Progenitor cell of endocrine pancreas (in vitro differentiated cells): ENCODE measurements around the gene HOXA1. TPM values are rescaled to one million over a fixed set of nuclear protein-coding genes. Genes with fewer than 3 reads are reported as not detected.
"Not testable (repeated sequence)": the region's sequence is repeated elsewhere in the genome, so short reads cannot be mapped to it uniquely, and the experiment has no call there.

Source experiments
- DNase-seq: peaks from one replicate; pipeline ENCODE4 v3.0.0; 2021; ENCODE audit warnings: low spot score; ENCODE audit not compliant: unreplicated experiment
- H3K27ac Mint-ChIP-seq: 2 replicates; pipeline ENCODE4 v1.8.0; 2021; ENCODE audit warnings: mild to moderate bottlenecking, moderate library complexity, mixed read lengths
- H3K27me3 Mint-ChIP-seq: 2 replicates; pipeline ENCODE4 v1.8.0; 2021; ENCODE audit warnings: mixed read lengths
- H3K36me3 Mint-ChIP-seq: 2 replicates; pipeline ENCODE4 v1.8.0; 2022; ENCODE audit warnings: mixed read lengths; ENCODE audit not compliant: insufficient read depth
- H3K4me1 Mint-ChIP-seq: 2 replicates; pipeline ENCODE4 v1.8.0; 2021; ENCODE audit warnings: low read depth, mixed read lengths
- H3K4me3 Mint-ChIP-seq: 2 replicates; pipeline ENCODE4 v1.8.0; 2021; ENCODE audit warnings: low read depth, mild to moderate bottlenecking, moderate library complexity, mixed read lengths
- H3K9me3 Mint-ChIP-seq: 2 replicates; pipeline ENCODE4 v1.8.0; 2021; ENCODE audit warnings: low read depth, mixed read lengths
- total RNA-seq: library from RNA; stranded (reverse); gene quantifications from 2 replicates; pipeline ENCODE4 v1.2.1, GENCODE V29; 2021
- TF ChIP-seq, protein P1 (sequence below): fragments of 200-600 bp; sonication (generic); IDR thresholded peaks from one replicate; pipeline ENCODE4 v1.5.0; 2021; ENCODE audit warnings: antibody characterized with exemption, mild to moderate bottlenecking; ENCODE audit not compliant: unreplicated experiment

The HOXA1 gene
- total RNA-seq, 1 donor from 2014 or later, result 31.2 TPM

DNA sequence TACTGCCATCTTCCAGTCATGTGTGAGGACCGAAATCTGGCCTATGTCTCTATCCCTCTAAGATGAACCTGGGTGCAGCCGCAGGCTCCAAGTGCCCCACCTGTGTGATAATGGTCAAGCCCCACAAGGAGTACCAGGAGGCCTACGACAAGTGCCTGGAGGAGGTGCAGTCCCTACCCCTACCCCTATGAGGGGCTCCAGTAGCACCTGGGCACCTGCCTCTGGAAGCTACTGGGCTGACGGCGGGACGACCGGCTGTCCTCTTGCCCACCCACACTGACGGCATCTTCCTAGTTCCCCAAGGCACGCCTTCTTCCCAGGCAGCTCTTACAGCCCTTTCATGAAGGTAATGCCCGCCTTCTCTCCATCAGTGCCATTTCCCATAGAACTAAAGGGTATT, 47.4 kb downstream of the HOXA1 start:
- peaks cover 2% of the 10 kb centered on the region for H3K9me3 Mint-ChIP-seq
- no peak overlapping the region for H3K27ac Mint-ChIP-seq
- no peaks in the 10 kb centered on the region for H3K36me3 Mint-ChIP-seq
- no peaks in the 10 kb centered on the region for H3K27me3 Mint-ChIP-seq
- H3K4me3 Mint-ChIP-seq, result no peak overlapping the region
- TF ChIP-seq, protein P1, sequence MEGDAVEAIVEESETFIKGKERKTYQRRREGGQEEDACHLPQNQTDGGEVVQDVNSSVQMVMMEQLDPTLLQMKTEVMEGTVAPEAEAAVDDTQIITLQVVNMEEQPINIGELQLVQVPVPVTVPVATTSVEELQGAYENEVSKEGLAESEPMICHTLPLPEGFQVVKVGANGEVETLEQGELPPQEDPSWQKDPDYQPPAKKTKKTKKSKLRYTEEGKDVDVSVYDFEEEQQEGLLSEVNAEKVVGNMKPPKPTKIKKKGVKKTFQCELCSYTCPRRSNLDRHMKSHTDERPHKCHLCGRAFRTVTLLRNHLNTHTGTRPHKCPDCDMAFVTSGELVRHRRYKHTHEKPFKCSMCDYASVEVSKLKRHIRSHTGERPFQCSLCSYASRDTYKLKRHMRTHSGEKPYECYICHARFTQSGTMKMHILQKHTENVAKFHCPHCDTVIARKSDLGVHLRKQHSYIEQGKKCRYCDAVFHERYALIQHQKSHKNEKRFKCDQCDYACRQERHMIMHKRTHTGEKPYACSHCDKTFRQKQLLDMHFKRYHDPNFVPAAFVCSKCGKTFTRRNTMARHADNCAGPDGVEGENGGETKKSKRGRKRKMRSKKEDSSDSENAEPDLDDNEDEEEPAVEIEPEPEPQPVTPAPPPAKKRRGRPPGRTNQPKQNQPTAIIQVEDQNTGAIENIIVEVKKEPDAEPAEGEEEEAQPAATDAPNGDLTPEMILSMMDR, result no peak
- H3K4me1 Mint-ChIP-seq, result no peaks in the 10 kb centered on the region
- no peak for DNase-seq

DNA sequence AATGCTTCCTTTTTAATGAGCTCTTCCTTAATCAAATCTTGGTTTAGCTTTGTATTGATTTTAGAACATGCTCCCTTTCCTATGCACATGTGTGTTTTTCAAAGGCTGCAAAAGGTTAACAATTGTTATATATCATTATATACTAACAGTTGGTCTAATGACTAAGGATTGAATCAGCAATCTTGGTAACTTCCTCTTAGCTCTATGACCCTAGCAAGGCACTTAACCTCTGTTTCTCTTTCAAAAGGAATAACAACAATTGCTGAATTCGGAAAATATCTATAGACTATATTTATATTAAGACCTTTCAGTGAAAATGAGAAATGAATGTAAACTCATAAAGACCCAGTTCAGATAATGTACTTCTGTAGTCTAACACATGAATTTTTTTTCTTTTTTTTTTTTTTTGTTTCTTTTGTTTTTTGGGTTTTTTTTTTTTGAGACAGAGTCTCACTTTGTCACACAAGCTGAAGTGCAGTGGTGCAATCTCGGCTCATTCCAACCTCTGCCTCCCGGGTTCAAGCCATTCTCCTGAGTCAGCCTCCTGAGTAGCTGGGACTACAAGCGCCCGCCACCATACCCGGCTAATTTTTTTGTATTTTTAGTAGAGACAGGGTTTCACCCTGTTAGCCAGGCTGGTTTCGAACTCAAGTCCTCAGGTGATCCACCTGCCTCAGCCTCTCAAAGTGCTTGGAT, 48.8 kb downstream of the HOXA1 start:
- Mint-ChIP-seq H3K27ac (no peak overlapping the region), H3K4me3 (no peak overlapping the region), H3K27me3 (no peaks in the 10 kb centered on the region), H3K9me3 (peaks cover 9% of the 10 kb centered on the region), H3K4me1 (peaks cover 3% of the 10 kb centered on the region), H3K36me3 (no peaks in the 10 kb centered on the region)
- TF ChIP-seq, protein P1, result no peak
- DNase-seq, result no peak

DNA sequence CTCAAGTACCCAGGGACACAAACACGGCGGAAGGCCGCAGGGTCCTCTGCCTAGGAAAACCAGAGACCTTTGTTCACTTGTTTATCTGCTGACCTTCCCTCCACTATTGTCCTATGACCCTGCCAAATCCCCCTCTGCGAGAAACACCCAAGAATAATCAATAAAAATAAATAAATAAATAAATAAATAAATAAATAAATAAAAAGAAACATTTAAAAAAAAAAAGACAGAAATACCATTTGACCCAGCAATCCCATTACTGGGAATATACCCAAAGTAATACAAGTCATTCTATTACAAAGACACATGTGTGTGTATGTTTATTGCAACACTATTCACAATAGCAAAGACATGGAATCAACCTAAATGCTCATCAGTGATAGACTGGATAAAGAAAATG, 49.8 kb downstream of the HOXA1 start:
- H3K4me1 Mint-ChIP-seq, H3K27ac Mint-ChIP-seq, H3K27me3 Mint-ChIP-seq, H3K4me3 Mint-ChIP-seq, H3K36me3 Mint-ChIP-seq, DNase-seq, H3K9me3 Mint-ChIP-seq: not testable (repeated sequence)

DNA sequence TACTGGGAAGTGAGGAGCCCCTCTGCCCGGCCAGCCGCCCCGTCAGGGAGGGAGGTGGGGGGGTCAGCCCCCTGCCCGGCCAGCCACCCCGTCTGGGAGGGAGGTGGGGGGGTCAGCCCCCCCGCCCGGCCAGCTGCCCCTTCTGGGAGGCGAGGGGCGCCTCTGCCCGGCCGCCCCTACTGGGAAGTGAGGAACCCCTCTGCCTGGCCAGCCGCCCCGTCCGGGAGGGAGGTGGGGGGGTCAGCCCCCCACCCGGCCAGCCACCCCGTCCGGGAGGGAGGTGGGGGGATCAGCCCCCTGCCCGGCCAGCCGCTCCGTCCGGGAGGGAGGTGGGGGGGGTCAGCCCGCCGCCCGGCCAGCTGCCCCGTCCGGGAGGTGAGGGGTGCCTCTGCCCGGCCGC, 50.7 kb downstream of the HOXA1 start:
- H3K36me3 Mint-ChIP-seq, H3K4me3 Mint-ChIP-seq, H3K9me3 Mint-ChIP-seq, H3K27me3 Mint-ChIP-seq, H3K27ac Mint-ChIP-seq, DNase-seq: not testable (repeated sequence)
- peaks cover 12% of the 10 kb centered on the region for H3K4me1 Mint-ChIP-seq

Other genes starting within 250 kb of the HOXA1 start
- 42.8 and 46.4 TPM in 2 replicates for gene SKAP2, start 231.4 kb downstream of the HOXA1 start, total RNA-seq
- gene HOXA2, start 6.7 kb upstream of the HOXA1 start, total RNA-seq, result 17.9 and 18.6 TPM in 2 replicates
- gene HOXA4, start 34.8 kb upstream of the HOXA1 start, total RNA-seq, result 13.7 TPM in 2 replicates
- gene HOXA5, start 47.7 kb upstream of the HOXA1 start, total RNA-seq, result 12.6 and 18.1 TPM in 2 replicates
- 0.38 TPM in 1 of 2 replicates, not detected in the other for gene HOXA6, start 51.8 kb upstream of the HOXA1 start, total RNA-seq
- gene HOXA3, start 56.6 kb upstream of the HOXA1 start, total RNA-seq, result 77.4 and 85.5 TPM in 2 replicates
- gene HOXA7, start 60.7 kb upstream of the HOXA1 start, total RNA-seq, result 1.4 and 1.5 TPM in 2 replicates
- not detected in 2 replicates for gene HOXA9, start 69.5 kb upstream of the HOXA1 start, total RNA-seq
- gene HOXA10, start 78.3 kb upstream of the HOXA1 start, total RNA-seq, result not detected in 2 replicates
- gene HOXA11, start 89.2 kb upstream of the HOXA1 start, total RNA-seq, result not detected in 2 replicates
- gene HOXA13, start 104.1 kb upstream of the HOXA1 start, total RNA-seq, result not detected in 2 replicates
- not detected in 2 replicates for gene EVX1, start 146.8 kb upstream of the HOXA1 start, total RNA-seq